Right atrium auricular region (tissue), 2 donors: ENCODE data around the gene COX17. TPM values are rescaled to one million over a fixed set of nuclear protein-coding genes. Genes with fewer than 3 reads are reported as not detected.

Experiments
- DNase-seq: peaks from one replicate; pipeline ENCODE4 v3.0.0-alpha.2; 2019; ENCODE audit warnings: low spot score
- H3K27ac ChIP-seq, 2 donors: fragments of 200-600 bp; sonication (generic); 1 replicate in 1 of 2; 2 replicates in 1 of 2; pipeline ENCODE4 v1.5.1; 2016 to 2019
- H3K27me3 ChIP-seq, 2 donors: fragments of 200-600 bp; sonication (generic); one replicate each; pipeline versions ENCODE4 v1.5.1 to v1.6.0; 2017 to 2019
- H3K36me3 ChIP-seq: fragments of 200-600 bp; sonication (generic); one replicate; pipeline ENCODE4 v1.5.1; 2016
- H3K4me1 ChIP-seq, 2 donors: fragments of 200-600 bp; sonication (generic); one replicate each; pipeline versions ENCODE4 v1.5.1 to v1.6.0; 2017 to 2019
- H3K4me3 ChIP-seq, 2 donors: fragments of 200-600 bp; sonication (generic); 1 replicate in 1 of 2; 2 replicates in 1 of 2; pipeline ENCODE4 v1.5.1; 2017 to 2019; ENCODE audit warnings: mild to moderate bottlenecking in 1 of 2, moderate library complexity in 1 of 2
- H3K9me3 ChIP-seq, 2 donors: fragments of 200-600 bp; sonication (generic); one replicate each; pipeline ENCODE4 v1.5.1; 2019
- total RNA-seq, 2 donors: library from RNA; depleted of rRNA; stranded (reverse); fragments of >200 nt; gene quantifications; one replicate each; pipeline ENCODE4 v1.1.0, GENCODE V29; 2016
- TF ChIP-seq, protein P1 (sequence below), 2 donors: fragments of 200-600 bp; sonication (generic); IDR thresholded peaks; one replicate each; pipeline ENCODE4 v1.5.1; 2019; ENCODE audit warnings: antibody characterized with exemption in 2 of 2

Gene COX17
- total RNA-seq, 2 donors from 2014 or later: 75.8 to 93.9 TPM

DNA sequence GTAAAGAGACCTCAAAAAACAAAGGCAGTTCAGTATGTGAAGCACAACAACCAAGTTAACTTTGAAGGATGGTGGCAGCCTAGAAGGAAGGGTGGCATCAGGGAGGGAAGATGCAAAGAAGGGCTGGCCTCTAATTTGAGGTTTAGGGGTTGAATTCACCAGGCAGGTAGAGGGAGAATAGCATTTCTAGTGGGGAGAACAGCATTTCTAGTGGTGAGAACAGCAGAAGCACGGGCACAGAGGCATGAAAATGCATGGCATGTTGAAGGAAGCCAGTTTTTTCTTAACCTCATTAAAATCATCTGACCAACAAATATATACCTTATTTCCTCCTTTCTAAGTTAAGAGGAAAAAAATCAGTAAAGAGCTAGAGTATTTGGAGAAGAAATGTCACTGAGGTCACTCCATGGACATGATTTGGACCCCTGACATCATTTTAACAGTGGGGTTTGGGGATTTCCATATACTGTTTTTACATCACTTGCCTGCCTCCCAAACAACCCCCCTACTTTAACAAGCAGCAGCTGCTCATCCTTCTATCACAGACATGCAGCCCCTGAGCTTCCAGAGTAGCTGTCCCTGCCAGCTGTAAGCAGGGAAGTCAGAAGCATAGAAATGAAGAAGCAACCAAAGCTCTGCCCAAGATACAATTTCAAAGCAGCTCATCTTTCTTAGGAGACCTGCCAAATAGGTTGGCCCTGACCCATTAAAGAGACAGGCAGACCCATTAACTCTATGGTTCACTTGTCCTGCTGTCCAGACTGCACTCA is 14.4 kb downstream of the COX17 start:
- no peak overlapping the region for H3K4me3 ChIP-seq
- DNase-seq: no peak
- H3K4me1 ChIP-seq: peaks cover 0 to 42% of the 10 kb centered on the region in 2 donors

DNA sequence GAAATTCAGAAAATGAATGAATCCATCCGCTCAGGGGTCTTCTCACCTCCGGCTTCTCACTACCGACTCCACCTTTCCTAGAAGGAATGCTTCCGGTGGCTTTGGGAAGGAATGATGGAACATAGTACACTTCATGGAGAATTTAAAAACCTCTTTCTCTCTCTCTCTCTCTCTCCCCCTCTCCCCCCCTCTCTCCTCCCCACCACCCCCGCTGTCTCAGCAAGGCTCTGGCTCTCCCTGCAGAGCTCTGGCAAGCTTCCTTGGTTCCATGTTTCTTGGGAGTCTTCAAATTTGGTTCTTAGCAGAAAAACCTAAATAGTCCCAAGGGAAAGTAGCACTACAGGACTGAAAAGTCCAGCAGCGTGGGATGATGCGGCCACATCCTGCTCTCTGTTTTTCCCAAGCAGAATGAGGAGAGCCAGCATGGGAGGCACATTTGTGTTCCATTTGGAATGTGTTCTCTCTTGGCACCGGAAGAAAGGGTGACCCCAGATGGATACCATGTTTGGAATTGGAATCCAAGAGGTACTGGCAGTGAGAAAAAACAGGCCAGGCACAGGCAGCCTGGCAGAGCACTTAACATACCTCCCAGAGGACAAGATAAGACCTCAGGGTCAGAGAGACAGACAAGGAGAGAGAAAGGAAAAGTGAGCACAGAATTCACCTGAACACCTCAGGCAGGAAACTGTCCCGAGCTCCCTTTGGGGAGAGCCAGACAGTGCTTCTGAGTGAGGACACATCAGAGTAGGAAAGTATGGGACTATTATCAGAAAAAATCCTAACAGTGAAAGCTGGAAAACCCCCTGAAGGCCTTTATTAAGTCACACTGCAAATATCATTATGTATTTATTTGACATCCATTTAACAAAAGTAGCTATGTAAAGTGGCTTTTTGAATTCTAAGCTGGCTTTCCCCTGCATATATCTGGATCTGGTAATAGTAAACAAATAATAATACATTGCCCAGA is 16.4 kb downstream of the COX17 start, which contains the start of gene POPDC2:
Gene POPDC2 (minus strand): TSS at position 116 of the 967 bp plus-strand sequence. CDS start 166 bp downstream, outside the sequence.
- TF ChIP-seq, protein P1, sequence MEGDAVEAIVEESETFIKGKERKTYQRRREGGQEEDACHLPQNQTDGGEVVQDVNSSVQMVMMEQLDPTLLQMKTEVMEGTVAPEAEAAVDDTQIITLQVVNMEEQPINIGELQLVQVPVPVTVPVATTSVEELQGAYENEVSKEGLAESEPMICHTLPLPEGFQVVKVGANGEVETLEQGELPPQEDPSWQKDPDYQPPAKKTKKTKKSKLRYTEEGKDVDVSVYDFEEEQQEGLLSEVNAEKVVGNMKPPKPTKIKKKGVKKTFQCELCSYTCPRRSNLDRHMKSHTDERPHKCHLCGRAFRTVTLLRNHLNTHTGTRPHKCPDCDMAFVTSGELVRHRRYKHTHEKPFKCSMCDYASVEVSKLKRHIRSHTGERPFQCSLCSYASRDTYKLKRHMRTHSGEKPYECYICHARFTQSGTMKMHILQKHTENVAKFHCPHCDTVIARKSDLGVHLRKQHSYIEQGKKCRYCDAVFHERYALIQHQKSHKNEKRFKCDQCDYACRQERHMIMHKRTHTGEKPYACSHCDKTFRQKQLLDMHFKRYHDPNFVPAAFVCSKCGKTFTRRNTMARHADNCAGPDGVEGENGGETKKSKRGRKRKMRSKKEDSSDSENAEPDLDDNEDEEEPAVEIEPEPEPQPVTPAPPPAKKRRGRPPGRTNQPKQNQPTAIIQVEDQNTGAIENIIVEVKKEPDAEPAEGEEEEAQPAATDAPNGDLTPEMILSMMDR (IDR thresholded peaks at IDR 0.05): no peak
- peak within 1 kb of the TSS; percentile 81 to 93 for H3K27ac ChIP-seq
- peaks cover 0 to 41% of the 10 kb centered on the region in 2 donors for H3K4me1 ChIP-seq
- no peak for DNase-seq
- peaks cover 44% of the 10 kb centered on the region for H3K36me3 ChIP-seq
- H3K9me3 ChIP-seq: no peaks in the 10 kb centered on the region
- H3K27me3 ChIP-seq: no peaks in the 10 kb centered on the region
- peak within 1 kb of the TSS; percentile 58 to 70 for H3K4me3 ChIP-seq

More for the DNA sequence above, 14.4 kb downstream of the COX17 start:
- TF ChIP-seq, protein P1 (IDR thresholded peaks at IDR 0.05): peak in 1 of 2 donors; percentile 19
- Histone ChIP-seq H3K27ac (peak overlapping the region; percentile 81 to 93), H3K27me3 (no peaks in the 10 kb centered on the region), H3K9me3 (no peaks in the 10 kb centered on the region), H3K36me3 (peaks cover 24% of the 10 kb centered on the region)

DNA sequence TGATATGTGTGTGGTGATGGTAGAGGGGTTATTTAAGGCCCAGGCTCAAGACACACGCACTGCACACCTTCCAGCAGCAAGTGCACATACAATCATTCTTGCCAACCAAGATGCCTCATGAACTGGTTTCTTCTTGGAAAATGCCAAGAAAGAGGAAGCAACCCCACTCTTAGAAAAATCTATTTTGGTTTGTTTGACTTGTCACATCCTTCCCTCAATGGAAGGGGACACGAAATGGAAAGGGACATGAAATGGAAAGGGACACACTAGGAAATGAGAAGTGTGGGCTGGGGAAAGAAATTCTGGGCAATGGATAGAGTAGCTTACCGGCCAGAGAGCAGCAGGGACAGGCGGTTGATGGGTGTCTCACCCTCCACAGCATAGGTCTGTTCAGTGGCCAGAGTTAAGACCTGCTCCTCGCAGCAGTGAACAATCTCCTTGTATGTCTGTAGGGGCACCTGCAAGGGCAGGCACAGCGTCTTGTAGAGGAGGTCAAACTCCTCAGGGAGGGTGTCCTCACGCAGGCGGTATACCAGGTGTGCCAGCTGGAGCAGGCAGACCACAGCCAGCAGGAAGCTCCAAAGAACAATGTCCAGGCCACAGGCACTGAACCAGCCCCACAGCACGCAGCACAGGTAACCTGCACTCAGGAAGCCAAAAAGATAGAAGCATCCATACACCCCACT is 17.5 kb downstream of the COX17 start:
- H3K4me3 ChIP-seq: peak overlapping the region; percentile 58 to 70
- DNase-seq: no peak
- H3K36me3 ChIP-seq: peaks cover 54% of the 10 kb centered on the region
- H3K4me1 ChIP-seq: peaks cover 0 to 32% of the 10 kb centered on the region in 2 donors
- TF ChIP-seq, protein P1 (IDR thresholded peaks at IDR 0.05): no peak
- H3K27me3 ChIP-seq: no peaks in the 10 kb centered on the region
- peak overlapping the region; percentile 81 to 93 for H3K27ac ChIP-seq
- no peaks in the 10 kb centered on the region for H3K9me3 ChIP-seq

DNA sequence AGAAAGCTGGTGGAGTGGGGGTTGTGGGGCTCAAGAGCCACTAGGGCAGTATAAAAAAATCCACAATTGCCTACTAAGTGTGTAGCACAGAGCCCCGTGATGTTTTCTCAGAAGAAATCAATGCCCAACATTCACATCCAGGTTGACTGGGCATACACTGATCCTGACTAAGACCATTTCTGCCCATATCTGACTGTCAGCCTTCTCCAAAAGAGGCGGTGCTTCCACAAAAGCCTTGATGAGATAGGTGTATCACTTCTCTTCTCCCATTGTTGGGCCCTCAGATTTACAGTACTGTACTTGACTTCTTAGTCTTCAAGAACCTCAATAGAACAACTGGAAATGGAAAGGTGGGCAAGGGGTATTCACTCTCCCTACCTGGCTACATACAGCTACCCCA is 18.2 kb downstream of the COX17 start:
- DNase-seq: no peak
- Histone ChIP-seq H3K4me1 (peaks cover 0 to 37% of the 10 kb centered on the region in 2 donors), H3K27ac (peak overlapping the region; percentile 81 to 93), H3K36me3 (peaks cover 62% of the 10 kb centered on the region), H3K9me3 (no peaks in the 10 kb centered on the region), H3K27me3 (no peaks in the 10 kb centered on the region), H3K4me3 (peak overlapping the region; percentile 58 to 70)
- TF ChIP-seq, protein P1 (IDR thresholded peaks at IDR 0.05): no peak
